Hematopoietic multipotent progenitor cell treated with erythropoietin and hydrocortisone succinate and interleukin-3 and kit ligand, for 17 days (in vitro differentiated cells): ENCODE data around the gene EXD3.
A peak's percentile ranks its signal among the peaks of the same experiment; 100 is the strongest.

Experiments
- DNase-seq: peaks from one replicate; pipeline ENCODE4 v3.0.0-alpha.2; 2015; ENCODE audit warnings: low spot score

Gene EXD3

GRCh38 chr9:137306066-137306849, 116.7 kb downstream of the EXD3 start:
- no peak for DNase-seq

GRCh38 chr9:137305798-137306065, 117.2 kb downstream of the EXD3 start:
- DNase-seq: no peak

GRCh38 chr9:137305060-137305797, 117.7 kb downstream of the EXD3 start:
- no peak for DNase-seq

- DNase-seq: no peak
These were observed 118.4 kb downstream of the EXD3 start for GRCh38 chr9:137304383-137305059.

- DNase-seq: no peak
These were observed 119.0 kb downstream of the EXD3 start for GRCh38 chr9:137303893-137304382.

GRCh38 chr9:137303151-137303892, 119.6 kb downstream of the EXD3 start:
- no peak for DNase-seq

- no peak for DNase-seq
These were observed 120.4 kb downstream of the EXD3 start for GRCh38 chr9:137302449-137303150.

- peak; percentile 46 for DNase-seq
These were observed 120.9 kb downstream of the EXD3 start, which contains the start of gene NRARP for GRCh38 chr9:137302118-137302448. TSS of gene NRARP (minus strand) at chr9:137302271. CDS start at chr9:137301928, 343 bp downstream.

GRCh38 chr9:137301081-137301947, 121.6 kb downstream of the EXD3 start:
- no peak for DNase-seq

GRCh38 chr9:137300567-137301080, 122.3 kb downstream of the EXD3 start:
- no peak for DNase-seq

- no peak for DNase-seq
These were observed 123.0 kb downstream of the EXD3 start for GRCh38 chr9:137299938-137300337.

GRCh38 chr9:137299203-137299565, 123.8 kb downstream of the EXD3 start:
- DNase-seq: no peak

GRCh38 chr9:137298401-137299202, 124.4 kb downstream of the EXD3 start:
- DNase-seq: no peak

GRCh38 chr9:137297966-137298365, 125.0 kb downstream of the EXD3 start:
- no peak for DNase-seq

- DNase-seq: no peak
These were observed 126.0 kb downstream of the EXD3 start for GRCh38 chr9:137296670-137297664.

- no peak for DNase-seq
These were observed 126.9 kb downstream of the EXD3 start for GRCh38 chr9:137295849-137296669.

- no peak for DNase-seq
These were observed 127.6 kb downstream of the EXD3 start for GRCh38 chr9:137295238-137295811.
